GM18508 (cell line): ENCODE results near the gene PHYH.

Source experiments
- ATAC-seq: cut with Tn5 transposase; IDR thresholded peaks from one replicate; pipeline ENCODE4 v1.9.1; 2021; ENCODE audit warnings: moderate number of reproducible peaks; ENCODE audit not compliant: insufficient read depth, unreplicated experiment

The PHYH gene

DNA sequence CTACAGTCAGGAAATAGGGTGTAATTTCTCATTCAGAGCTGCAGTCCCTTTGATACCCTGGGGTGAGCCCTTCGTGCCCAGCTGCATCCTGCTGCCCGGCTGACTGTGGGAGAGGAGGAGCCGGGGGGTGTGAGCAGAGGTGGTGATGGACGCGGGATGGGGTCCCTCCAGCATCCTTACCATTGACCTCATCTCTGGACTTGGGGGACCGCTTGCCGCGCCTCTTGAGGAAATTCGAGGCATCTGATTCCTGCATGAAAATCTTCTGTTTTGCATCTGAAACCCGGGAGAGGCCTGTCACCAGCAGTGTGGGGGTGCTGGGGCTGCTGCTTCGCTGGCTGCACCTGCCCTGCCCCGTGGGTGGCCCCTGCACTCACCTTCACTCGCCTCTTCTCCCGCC, 66.5 kb downstream of the PHYH start:
- ATAC-seq, result no peak

DNA sequence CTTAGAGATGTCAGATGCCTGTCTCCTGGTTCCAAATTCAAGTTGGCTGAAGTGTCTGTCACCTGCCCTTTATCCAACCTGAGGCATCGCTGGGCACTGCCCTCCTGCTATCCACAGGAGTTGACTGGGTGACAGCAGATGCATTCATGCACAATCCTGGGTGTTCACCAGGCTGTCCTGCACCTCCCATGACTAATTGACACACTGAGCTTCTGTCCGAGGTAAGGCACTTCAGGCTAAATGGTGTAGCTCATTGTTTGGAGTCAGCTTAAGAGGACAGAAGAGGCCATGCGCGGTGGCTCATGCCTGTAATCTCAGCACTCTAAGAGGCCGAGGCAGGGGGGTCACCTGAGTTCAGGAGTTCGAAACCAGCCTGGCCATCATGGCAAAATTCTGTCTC, 68.1 kb downstream of the PHYH start:
- ATAC-seq, result no peak

DNA sequence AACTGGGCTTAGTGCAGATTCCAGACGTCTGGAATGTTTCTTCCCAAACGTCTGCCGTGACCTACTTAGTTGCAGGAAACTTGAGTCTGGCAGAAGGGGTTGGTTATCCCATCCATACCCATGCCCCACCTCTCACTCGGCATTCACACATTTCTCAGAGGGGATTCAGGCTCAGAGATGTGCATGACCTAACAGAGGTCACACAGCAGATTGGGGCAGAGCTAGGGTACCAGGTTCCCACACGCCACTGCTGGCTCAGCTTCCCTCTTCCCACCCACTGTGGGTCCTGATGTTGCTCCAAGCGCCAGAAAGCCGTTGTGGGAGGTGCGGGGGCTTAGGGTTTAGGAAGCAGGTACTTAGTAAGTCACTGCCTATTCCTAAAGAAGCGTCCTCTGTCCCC, 68.7 kb downstream of the PHYH start:
- no peak for ATAC-seq
